Ovary (tissue), 3 donors: Measurements from ENCODE around the gene TNPO3.

Experiments used
- EP300 ChIP-seq: sonication (generic); formaldehyde crosslinking; IDR thresholded peaks from one replicate; pipeline ENCODE4 v1.6.1; 2017; ENCODE audit warnings: antibody characterized with exemption
- POLR2A ChIP-seq: fragments of 450-650 bp; IDR thresholded peaks from one replicate; pipeline ENCODE4 v1.6.1; 2017; ENCODE audit warnings: antibody characterized with exemption, mild to moderate bottlenecking, moderate library complexity
- TF ChIP-seq, protein P1 (sequence below), 3 donors: fragments of 450-650 bp in 2 of 3; fragments of 200-600 bp in 1 of 3; IDR thresholded peaks; one replicate each; pipeline versions ENCODE4 v1.5.1 to v1.8.0; 2016 to 2022; ENCODE audit warnings: antibody characterized with exemption in 3 of 3, mild to moderate bottlenecking in 1 of 3
- donor health status: DM: no; HTN: no; CAD: no.

DNA sequence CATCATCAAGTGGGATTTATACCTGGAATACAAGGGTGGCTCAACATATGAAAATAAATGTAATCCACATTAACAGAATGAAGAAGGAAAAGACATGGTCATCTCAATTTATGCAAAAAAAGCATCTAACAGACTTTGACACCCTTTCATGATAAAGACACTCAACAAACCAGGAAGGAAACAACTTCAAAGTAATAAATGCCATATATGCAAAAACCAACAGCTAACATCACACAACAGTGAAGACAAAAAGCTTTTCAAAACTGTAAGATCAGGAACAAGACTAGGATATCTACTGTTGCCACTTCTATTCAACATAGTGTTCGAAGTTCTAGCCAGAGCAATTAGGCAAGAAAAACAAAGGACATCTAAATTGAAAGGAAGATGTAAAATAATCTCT, 22.9 kb downstream of the TNPO3 start:
- TF ChIP-seq, protein P1, sequence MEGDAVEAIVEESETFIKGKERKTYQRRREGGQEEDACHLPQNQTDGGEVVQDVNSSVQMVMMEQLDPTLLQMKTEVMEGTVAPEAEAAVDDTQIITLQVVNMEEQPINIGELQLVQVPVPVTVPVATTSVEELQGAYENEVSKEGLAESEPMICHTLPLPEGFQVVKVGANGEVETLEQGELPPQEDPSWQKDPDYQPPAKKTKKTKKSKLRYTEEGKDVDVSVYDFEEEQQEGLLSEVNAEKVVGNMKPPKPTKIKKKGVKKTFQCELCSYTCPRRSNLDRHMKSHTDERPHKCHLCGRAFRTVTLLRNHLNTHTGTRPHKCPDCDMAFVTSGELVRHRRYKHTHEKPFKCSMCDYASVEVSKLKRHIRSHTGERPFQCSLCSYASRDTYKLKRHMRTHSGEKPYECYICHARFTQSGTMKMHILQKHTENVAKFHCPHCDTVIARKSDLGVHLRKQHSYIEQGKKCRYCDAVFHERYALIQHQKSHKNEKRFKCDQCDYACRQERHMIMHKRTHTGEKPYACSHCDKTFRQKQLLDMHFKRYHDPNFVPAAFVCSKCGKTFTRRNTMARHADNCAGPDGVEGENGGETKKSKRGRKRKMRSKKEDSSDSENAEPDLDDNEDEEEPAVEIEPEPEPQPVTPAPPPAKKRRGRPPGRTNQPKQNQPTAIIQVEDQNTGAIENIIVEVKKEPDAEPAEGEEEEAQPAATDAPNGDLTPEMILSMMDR (IDR thresholded peaks at IDR 0.05) = no peak
- TF ChIP-seq POLR2A (no peak), EP300 (no peak)
